ENCODE results near the gene SLC39A9. TPM values are rescaled to one million over a fixed set of nuclear protein-coding genes. Genes with fewer than 3 reads are reported as not detected.
"Not testable (repeated sequence)": the region's sequence is repeated elsewhere in the genome, so short reads cannot be mapped to it uniquely, and the experiment has no call there.

SLC39A9 gene
- total RNA-seq, 2 donors from 2014 or later = 48.1 to 52.4 TPM

DNA sequence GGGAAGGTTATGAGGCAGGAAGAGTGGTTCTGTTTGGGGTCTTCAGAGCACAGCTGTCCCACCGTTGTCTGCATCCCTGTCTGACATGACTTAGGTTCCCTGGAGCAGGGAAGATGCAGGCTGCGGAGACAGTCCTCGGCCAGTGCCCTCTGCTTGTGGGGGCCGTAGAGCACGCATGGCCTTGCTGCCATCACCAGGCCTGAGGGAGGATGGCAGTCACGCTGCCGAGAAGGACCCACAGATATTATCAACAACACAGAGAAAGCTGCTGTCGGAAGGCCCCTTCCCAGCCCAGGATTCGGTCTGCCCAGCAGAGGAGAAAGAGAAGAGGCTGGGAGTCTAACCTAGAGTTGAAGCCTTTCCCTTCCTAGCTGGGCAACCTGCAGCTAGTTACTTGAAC is 35.4 kb upstream of the SLC39A9 start:
- DNase-seq (ENCODE audit: low spot score in 2 of 2) (no peak), ATAC-seq (no peak)
- no peaks in the 10 kb centered on the region for H3K9me3 Mint-ChIP-seq

DNA sequence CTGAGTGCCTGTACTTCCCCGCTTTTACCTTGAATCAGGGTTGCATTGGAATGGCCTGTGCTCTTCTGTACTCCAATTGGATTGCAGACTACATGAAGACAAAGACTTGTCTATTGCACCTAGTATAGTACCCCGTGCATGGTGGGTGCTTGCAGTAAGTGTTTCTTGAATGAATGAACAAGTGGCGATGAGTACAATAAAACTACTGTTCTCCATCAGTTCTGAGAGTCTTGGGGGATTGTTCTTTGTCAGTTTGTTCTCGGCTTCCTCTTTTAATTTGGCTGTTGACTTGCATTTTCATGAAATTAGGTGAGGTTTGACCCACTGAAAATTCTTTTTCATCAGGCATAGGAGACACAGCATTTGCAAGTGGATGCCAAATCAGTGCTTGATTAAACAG is 34.5 kb upstream of the SLC39A9 start:
- no peaks in the 10 kb centered on the region for H3K9me3 Mint-ChIP-seq
- H3K36me3 Mint-ChIP-seq = no peaks in the 10 kb centered on the region
- ATAC-seq (no peak), DNase-seq (ENCODE audit: low spot score in 2 of 2) (no peak)
- no peak overlapping the region for H3K27ac Mint-ChIP-seq

More for the DNA sequence above, 35.4 kb upstream of the SLC39A9 start:
- no peak overlapping the region for H3K27ac Mint-ChIP-seq
- H3K36me3 Mint-ChIP-seq = no peaks in the 10 kb centered on the region

DNA sequence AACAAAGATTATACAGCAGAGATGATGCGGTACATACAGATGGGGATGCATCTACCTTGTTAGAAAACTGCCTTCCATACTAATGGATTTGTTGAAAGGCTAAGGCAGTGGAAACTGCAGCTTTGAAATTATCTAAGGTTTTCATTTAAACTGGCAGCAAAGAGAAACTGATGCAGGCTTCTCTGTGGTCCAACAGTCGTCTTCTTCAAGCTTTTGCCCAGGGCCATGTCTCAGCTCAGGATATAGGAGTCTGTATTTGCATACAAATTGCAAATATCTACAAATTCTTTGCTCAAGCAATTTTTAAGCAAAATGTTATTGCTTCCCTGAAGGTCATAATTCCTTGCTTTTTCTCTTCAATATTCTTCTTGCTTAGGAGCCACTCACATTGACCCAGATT is 34.1 kb upstream of the SLC39A9 start:
- ATAC-seq (no peak), DNase-seq (ENCODE audit: low spot score in 2 of 2) (no peak)
- H3K27ac Mint-ChIP-seq = no peak overlapping the region
- no peaks in the 10 kb centered on the region for H3K9me3 Mint-ChIP-seq
- H3K36me3 Mint-ChIP-seq = no peaks in the 10 kb centered on the region

DNA sequence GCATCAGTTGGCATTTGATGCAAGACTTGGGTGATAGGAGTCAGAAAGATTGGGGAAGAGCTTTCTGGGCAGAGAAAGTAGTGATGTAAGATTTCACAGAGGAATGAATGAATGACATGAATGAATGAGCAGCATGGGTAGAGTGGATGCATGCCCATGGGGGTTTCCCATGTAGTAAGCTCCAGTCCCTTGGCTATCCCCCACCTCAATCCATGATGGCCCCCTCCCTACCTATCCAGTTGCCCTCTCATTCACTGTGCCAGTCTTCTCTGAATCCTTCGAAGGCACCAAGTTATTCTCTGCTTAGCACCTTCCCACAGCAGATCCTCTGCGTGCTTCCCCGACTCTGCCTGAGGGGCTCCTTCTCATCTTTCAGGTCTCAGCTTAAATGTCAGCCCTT is 32.4 kb upstream of the SLC39A9 start:
- no peak for DNase-seq (ENCODE audit: low spot score in 2 of 2)
- no peaks in the 10 kb centered on the region for H3K36me3 Mint-ChIP-seq
- no peak overlapping the region for H3K27ac Mint-ChIP-seq
- ATAC-seq = no peak
- H3K9me3 Mint-ChIP-seq = no peaks in the 10 kb centered on the region

DNA sequence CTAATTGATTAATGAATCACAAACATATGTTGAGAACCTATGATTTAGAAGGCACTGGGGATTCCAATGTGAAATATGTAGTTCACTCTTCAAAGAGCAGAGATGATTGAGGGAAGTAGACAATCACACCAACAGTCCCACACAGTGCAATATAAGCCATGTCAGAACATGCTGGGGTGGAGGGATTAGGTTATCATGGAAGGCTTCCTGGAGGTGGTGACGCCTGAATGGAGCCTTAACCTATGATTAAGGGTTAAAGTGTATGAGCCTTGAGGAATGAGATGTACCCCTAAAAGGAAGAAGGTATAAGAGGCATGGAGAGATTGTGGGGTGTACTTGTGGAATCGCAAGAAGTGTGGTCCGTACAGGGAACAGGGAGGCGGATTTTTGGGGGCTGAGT is 31.7 kb upstream of the SLC39A9 start:
- ATAC-seq (no peak), DNase-seq (ENCODE audit: low spot score in 2 of 2) (no peak)
- peaks cover 0 to under 1% of the 10 kb centered on the region in 2 donors for H3K36me3 Mint-ChIP-seq
- H3K9me3 Mint-ChIP-seq = no peaks in the 10 kb centered on the region
- H3K27ac Mint-ChIP-seq = no peak overlapping the region

DNA sequence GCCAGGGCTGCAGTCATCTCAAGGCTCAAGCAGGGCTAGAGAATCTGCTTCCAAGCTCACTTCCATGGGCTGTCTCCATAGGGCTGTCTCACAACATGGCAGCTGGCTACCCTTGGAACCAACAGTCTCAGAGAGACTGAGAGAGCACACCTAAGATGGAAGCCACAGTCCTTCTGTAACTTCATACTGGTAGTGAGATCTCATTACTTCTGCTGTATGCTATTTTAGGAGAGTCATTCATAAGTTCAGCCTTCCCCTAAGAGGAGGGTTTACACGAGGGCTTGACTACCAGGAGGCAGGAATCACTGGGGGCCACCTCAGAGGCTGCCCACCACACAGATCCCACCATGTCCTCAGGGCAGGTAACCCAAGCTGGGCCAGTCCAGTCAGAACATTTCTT is 30.1 kb upstream of the SLC39A9 start:
- no peaks in the 10 kb centered on the region for H3K9me3 Mint-ChIP-seq
- DNase-seq (ENCODE audit: low spot score in 2 of 2) = no peak
- H3K27ac Mint-ChIP-seq = no peak overlapping the region
- no peak for ATAC-seq
- peaks cover 0 to 6% of the 10 kb centered on the region in 2 donors for H3K36me3 Mint-ChIP-seq

DNA sequence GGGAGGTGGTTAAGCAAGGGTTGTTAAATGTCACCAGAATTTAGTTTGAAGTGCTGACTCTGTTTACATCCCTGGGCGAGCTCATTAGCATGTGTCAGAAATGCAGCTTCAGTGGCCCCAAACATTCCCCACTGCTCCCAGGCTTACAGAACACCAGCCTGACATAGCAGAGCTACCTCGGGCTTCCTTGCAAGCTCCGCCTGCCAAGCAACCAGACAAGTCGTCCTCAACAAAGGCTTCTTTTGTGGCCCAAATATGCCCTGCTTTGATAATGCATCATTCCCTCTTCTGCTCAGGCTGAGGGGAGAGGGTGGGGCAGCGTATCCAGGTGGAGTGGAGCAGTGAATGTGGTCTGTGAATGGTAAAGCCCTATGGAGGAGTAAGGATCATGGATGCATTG is 28.4 kb upstream of the SLC39A9 start:
- ATAC-seq = no peak
- no peak for DNase-seq (ENCODE audit: low spot score in 2 of 2)
- H3K9me3 Mint-ChIP-seq = no peaks in the 10 kb centered on the region
- peaks cover 0 to 10% of the 10 kb centered on the region in 2 donors for H3K36me3 Mint-ChIP-seq
- H3K27ac Mint-ChIP-seq = no peak overlapping the region

DNA sequence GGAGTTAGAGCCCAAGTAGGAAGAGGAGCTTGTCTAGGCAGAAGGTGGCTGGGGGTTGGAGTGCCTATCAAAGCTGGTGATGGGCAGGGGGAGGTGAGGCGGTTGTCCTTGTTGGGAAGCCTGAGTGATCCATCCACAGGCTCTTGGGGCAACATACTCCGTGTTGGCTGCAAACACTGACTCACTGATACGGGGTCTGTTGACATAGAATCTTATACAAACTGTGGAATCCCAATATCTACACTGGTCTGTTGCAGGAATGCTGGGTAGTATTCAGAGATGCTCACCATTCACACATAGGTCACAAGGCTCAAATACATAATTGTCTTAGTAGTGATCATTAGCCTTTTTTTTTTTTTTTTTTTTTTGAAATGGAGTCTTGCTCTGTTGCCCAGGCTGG is 26.3 kb upstream of the SLC39A9 start:
- peaks cover 5 to 31% of the 10 kb centered on the region in 2 donors for H3K36me3 Mint-ChIP-seq
- DNase-seq (ENCODE audit: low spot score in 2 of 2) (no peak), ATAC-seq (no peak)
- peaks cover 0 to 9% of the 10 kb centered on the region in 2 donors for H3K9me3 Mint-ChIP-seq
- H3K27ac Mint-ChIP-seq = peak overlapping the region in 1 of 2 donors; percentile 78

DNA sequence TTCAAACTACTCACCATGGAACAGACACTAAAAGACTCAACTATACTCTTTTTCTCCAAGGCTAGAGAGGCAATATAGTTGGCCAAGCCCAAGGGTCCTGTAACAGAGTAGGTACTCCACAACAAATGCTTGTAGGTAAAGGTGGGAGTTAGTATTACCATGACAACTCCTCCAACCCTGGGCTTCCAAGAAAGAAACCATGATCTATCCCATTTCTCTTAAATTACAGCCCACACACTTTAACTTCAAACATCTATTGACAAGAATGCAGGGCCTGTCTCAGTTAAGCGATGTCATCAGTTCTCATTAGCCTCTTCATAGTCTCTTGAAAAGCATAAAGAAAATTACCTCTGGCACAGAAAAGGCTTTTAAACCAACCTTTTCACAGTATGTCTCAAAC is 25.4 kb upstream of the SLC39A9 start:
- Mint-ChIP-seq H3K27ac (peak overlapping the region in 1 of 2 donors; percentile 96), H3K36me3 (peaks cover 10 to 36% of the 10 kb centered on the region in 2 donors), H3K9me3 (peaks cover 0 to 9% of the 10 kb centered on the region in 2 donors)
- DNase-seq (ENCODE audit: low spot score in 2 of 2) (no peak), ATAC-seq (peak in 1 of 2 donors; percentile 86)

DNA sequence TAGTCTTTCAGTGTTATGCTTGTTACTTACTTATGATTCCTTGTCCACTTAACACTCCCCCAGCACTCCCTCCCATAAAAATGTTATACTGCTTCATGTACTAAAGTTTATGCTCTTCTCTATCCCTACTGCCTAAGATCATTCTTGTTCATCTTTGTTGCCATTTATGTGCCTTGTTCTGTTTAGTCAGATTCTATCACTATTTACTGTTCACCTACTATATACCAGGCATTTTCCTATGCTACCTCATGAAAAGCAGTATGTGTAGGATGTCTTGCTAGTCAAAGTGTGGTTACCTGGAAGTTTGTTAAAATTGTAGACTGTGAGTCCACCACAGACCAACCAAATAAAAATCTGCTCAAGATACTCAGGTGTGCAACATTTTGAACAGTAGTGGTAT is 24.3 kb upstream of the SLC39A9 start:
- Mint-ChIP-seq H3K9me3 (peaks cover 0 to 9% of the 10 kb centered on the region in 2 donors), H3K36me3 (peaks cover 11 to 42% of the 10 kb centered on the region in 2 donors), H3K27ac (peak overlapping the region in 1 of 2 donors; percentile 96)
- no peak for DNase-seq (ENCODE audit: low spot score in 2 of 2)
- no peak for ATAC-seq

DNA sequence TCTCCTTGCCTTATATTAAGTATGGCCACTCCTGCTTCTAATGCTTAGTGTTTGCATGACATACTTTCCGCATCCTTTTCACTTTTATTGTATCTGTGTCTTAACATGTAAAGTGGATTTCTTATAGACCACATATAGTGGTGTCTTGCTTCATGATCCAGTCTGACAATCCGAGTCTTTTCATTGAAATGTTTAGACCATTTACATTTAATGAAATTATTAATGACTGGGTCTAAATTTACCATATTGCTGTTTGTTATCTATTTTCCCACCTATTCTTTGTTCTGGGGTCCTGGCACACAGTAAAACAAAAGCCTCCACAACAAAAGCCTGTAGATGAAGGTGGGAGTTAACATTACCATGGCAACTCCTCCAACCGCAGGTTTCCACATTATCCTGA is 23.3 kb upstream of the SLC39A9 start:
- Mint-ChIP-seq H3K9me3 (peaks cover 0 to 9% of the 10 kb centered on the region in 2 donors), H3K36me3 (peaks cover 11 to 49% of the 10 kb centered on the region in 2 donors), H3K27ac (no peak overlapping the region)
- ATAC-seq = no peak
- no peak for DNase-seq (ENCODE audit: low spot score in 2 of 2)

DNA sequence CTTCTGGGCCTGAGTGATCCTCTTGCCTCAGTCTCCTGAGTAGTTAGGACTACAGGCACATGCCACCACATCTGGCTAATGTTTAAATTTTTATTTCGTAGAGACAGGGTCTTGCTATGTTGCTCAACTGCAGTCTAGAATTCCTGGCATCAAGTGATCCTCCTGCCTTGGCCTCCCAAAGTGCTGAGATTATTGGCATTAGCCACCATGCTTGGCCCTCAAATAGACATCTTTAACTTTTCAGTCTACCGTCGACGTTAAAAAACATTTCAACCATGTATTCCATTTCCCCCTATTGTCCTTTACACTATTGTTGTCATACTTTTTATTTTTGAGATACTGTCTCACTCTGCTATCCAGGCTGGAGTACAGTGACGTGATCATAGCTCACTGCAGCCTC is 22.8 kb upstream of the SLC39A9 start:
- H3K27ac Mint-ChIP-seq = no peak overlapping the region
- H3K36me3 Mint-ChIP-seq = peaks cover 11 to 54% of the 10 kb centered on the region in 2 donors
- peaks cover 0 to 9% of the 10 kb centered on the region in 2 donors for H3K9me3 Mint-ChIP-seq
- no peak for DNase-seq (ENCODE audit: low spot score in 2 of 2)
- no peak for ATAC-seq

DNA sequence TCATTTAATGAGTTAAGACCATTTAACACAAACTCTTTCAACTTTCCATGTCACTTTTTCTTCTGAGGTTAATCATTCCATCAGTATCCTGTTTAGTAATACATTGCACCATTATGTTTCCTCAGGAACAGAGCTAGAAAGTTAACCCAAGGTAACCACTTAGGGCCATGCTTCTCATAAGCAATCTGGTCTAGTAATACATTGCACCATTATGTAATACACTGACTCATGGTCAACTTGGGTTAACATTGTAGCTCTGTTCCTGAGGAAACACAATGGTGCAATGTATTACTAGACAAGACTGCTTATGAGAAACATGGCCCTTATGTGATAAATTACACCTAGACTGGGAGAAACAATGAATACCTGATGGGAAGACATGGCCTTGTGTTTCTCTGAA is 22.1 kb upstream of the SLC39A9 start:
- H3K36me3 Mint-ChIP-seq = peaks cover 11 to 55% of the 10 kb centered on the region in 2 donors
- peaks cover 0 to 9% of the 10 kb centered on the region in 2 donors for H3K9me3 Mint-ChIP-seq
- ATAC-seq (no peak), DNase-seq (ENCODE audit: low spot score in 2 of 2) (no peak)
- no peak overlapping the region for H3K27ac Mint-ChIP-seq

DNA sequence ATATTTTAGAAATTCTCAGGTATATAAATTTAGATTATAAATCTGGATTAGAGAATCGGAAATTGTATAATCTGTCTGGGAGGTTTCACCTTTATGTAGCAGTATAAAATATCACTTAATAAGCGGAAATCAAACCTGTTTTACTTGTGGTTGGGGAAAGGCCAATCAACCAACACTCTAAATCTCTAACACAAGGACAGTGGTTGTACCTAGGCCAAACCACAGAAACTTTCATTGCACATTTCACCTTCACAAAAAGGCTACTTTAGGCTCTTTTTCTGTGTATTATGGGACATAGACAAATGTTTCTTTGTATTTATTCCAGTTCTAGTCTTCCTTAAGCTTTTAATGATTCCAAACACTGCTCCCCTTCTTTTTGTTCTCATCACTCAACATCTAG is 20.2 kb upstream of the SLC39A9 start:
- Mint-ChIP-seq H3K36me3 (peaks cover 11 to 54% of the 10 kb centered on the region in 2 donors), H3K9me3 (peaks cover 0 to 9% of the 10 kb centered on the region in 2 donors), H3K27ac (no peak overlapping the region)
- DNase-seq (ENCODE audit: low spot score in 2 of 2) (no peak), ATAC-seq (no peak)

DNA sequence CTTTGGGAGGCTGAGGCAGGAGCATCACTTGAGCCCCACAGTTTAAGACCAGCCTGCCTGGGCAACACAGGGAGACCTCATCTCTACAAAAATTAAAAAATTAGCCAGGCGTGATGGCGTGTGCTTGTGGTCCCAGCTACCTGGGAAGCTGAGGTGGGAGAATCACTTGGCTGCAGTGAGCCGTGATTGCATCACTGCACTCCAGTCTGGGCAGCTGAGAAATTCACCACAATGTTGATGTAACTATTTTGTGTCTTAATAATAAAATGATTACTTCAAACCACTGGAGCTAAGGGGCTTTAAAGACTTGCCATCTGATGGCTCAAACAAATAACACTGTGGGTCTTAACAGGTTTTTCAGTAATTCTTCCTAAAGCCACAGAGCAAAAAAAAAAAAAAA is 11.2 kb upstream of the SLC39A9 start:
- ATAC-seq (no peak), DNase-seq (ENCODE audit: low spot score in 2 of 2) (no peak)
- Mint-ChIP-seq H3K36me3 (peaks cover 31 to 57% of the 10 kb centered on the region in 2 donors), H3K9me3 (no peaks in the 10 kb centered on the region), H3K27ac (peak overlapping the region in 1 of 2 donors; percentile 20)

DNA sequence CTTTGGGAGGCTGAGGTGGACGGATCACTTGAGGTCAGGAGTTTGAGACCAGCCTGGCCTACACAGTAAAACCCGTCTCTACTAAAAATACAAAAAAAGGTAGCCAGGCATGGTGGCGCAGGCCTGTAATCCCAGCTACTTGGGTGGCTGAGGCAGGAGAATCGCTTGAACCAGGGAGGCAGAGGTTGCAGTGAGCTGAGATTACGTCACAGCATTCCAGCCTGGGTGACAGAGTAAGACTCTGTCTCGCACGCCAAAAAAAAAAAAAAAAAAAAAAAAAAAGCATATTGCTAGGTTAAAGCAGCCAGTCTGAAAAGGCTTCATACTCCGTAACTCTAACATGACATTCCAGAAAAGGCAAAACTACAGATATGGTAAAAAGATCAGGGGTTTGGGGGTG is 7.1 kb upstream of the SLC39A9 start:
- ATAC-seq; H3K27ac Mint-ChIP-seq; DNase-seq (ENCODE audit: low spot score in 2 of 2); H3K9me3 Mint-ChIP-seq: not testable (repeated sequence)
- H3K36me3 Mint-ChIP-seq = peaks cover 46 to 69% of the 10 kb centered on the region in 2 donors

DNA sequence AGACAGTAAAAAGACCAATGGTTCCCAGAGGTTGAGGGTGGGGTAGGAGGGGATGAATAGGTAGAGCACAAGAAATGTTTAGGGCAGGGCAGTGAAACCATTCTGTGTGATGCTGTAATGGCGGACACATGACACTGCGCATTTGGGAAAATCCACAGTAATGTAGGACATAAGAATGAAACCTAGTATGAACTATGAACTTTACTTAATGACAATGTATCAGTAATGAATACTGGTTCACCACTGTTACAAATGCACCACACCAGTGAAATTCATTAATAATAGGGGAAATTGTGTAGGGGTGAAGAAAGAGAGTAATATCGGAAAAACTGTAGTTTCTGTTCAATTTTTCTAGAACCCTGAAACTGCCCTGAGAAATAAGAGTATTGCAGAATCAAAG is 6.0 kb upstream of the SLC39A9 start:
- DNase-seq (ENCODE audit: low spot score in 2 of 2) (no peak), ATAC-seq (no peak)
- H3K36me3 Mint-ChIP-seq = peaks cover 53 to 73% of the 10 kb centered on the region in 2 donors
- H3K27ac Mint-ChIP-seq = peak overlapping the region in 1 of 2 donors; percentile 85
- H3K9me3 Mint-ChIP-seq = no peaks in the 10 kb centered on the region

DNA sequence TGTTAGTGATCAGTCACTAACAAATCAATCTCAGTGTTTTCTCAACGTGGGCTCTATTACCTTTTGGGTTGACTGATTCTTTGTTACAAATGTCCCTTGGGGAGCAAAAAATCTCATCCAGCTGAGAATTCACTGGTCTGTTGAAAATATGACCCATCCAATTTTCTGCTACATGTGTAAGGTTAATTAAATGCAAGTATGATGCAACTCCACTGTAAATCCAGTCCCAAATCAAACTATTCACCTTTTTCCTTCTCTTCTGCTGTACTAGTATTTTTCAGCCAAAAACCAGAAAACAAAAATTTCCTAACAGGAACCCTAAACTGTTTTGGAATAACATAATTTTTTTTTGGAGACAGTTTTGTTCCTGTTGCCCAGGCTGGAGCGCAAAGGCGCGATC is 2.6 kb upstream of the SLC39A9 start:
- peak overlapping the region; percentile 97 to 100 for H3K27ac Mint-ChIP-seq
- ATAC-seq = no peak

DNA sequence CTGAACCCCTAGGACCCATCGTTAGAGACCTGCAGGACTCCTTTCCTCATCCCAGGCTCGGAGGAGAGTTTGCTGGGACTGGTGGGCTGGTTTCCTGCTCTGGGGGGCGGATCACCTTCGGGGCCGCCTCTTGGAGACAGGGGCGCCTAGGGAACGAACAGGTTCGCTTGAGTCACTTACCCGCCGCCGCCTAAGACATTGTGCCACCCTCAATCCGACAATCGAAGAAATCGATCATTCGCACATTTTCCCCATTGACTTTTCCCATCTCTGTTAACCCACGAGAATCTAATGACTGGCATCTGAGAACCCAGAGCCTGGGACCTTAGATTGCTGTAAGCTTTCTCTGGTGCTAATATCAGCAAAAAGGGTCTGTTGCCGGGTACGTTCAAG is 322 bp downstream of the SLC39A9 start:
- H3K9me3 Mint-ChIP-seq = no peaks in the 10 kb centered on the region
- ATAC-seq (peak; percentile 8 to 16), DNase-seq (ENCODE audit: low spot score in 2 of 2) (no peak)
- H3K36me3 Mint-ChIP-seq = peaks cover 53% of the 10 kb centered on the region in 2 donors
- peak overlapping the region; percentile 97 to 100 for H3K27ac Mint-ChIP-seq

More for the DNA sequence above, 2.6 kb upstream of the SLC39A9 start:
- no peak for DNase-seq (ENCODE audit: low spot score in 2 of 2)
- Mint-ChIP-seq H3K9me3 (no peaks in the 10 kb centered on the region), H3K36me3 (peaks cover 70 to 82% of the 10 kb centered on the region in 2 donors)

Measured in activated naive CD4-positive, alpha-beta T cell treated with anti-CD3 and anti-CD28 coated beads, Interleukin-2, amount 50 U/mL, for 72 hours (primary cell).